GM21447 (cell line): Measurements from ENCODE around the gene AP4M1.

ENCODE experiments used
- ATAC-seq: cut with Tn5 transposase; IDR thresholded peaks from one replicate; pipeline ENCODE4 v1.9.1; 2021; ENCODE audit not compliant: unreplicated experiment

AP4M1 gene

DNA sequence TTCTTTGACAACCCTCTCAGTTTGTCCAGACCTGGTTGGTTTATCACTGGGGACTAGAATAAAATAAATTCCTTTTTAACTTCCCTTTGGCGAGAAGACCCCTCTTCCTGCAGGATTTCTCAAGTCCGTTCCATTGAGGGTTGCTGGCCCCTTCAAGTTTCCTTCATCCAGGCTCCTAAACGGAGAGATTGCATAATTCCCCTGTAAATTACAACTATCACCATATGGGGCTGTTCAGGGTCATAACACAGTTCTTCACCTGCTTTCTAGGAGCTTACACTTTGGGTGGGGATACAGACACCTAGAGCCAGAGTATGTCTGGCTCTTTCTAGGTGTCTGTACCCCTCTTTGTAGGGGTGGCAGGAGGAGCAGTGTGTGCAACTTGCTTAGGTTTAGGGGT, 15.9 kb upstream of the AP4M1 start:
- no peak for ATAC-seq

DNA sequence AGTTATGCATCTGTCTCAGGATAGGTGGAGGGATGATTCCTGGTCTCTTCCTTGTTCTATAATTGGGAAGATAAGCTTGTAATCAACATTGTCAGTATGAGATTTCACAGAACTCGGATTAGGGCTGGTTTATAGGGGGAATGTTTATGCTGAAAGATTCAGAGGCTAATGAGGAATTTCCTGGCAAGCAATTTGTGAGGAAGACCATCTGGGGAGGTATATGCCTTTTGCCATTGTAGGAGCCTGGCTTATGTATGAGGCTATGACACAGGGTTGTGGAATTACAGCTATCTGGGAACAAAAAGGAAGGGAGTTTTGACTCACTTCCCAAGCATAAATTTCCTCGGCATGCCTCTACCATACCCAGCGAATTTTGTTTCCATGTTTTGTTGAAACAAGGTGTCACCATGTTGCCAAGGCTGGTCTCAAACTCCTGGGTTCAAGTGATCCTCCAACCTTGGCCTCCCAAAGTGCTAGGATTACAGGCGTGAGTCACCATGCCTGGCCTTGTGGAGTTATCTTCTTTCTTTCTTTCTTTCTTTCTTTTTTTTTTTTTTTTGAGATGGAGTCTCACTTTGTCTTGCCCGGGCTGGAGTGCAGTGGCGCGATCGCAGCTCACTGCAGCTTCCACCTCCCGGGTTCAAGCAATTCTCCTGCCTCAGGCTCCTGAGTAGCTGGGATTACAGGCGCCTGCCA, 14.2 kb upstream of the AP4M1 start:
- no peak for ATAC-seq

GRCh38 chr7:100088095-100088620, 13.3 kb upstream of the AP4M1 start:
- no peak for ATAC-seq

GRCh38 chr7:100088621-100089457, 12.6 kb upstream of the AP4M1 start, which contains the start of gene COPS6:
Gene COPS6 (plus strand): TSS chr7:100088969. CDS start chr7:100088991, 22 bp downstream.
- peak; percentile 52 for ATAC-seq

GRCh38 chr7:100089458-100090196, 11.8 kb upstream of the AP4M1 start:
- no peak for ATAC-seq

GRCh38 chr7:100090527-100091410, 10.7 kb upstream of the AP4M1 start:
- no peak for ATAC-seq

DNA sequence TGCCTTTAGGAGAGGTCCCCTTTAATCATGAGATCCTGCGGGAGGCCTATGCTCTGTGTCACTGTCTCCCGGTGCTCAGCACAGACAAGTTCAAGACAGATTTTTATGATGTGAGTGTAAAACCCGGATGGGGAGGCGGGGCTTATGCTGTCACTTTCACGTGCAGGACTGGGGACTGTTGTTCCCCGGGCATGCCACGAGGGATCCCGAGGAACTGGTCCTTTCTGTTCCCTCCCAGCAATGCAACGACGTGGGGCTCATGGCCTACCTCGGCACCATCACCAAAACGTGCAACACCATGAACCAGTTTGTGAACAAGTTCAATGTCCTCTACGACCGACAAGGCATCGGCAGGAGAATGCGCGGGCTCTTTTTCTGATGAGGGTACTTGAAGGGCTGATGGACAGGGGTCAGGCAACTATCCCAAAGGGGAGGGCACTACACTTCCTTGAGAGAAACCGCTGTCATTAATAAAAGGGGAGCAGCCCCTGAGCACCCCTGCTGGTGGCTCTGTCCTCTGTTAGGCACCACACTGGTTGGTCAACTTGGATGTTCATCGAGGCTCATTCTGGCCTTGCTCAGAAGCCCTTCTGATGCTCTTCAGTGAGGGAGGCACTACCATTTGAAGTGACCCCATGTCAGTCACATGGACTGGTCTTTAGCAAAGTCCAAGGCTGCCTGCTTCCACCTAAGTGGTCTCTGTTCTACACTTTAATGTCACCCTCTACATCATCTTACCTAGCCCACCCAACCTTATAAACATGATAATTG, 9.8 kb upstream of the AP4M1 start:
- no peak for ATAC-seq

- ATAC-seq = no peak
Measured at GRCh38 chr7:100093054-100093453, 8.4 kb upstream of the AP4M1 start.

GRCh38 chr7:100093498-100093897, 7.9 kb upstream of the AP4M1 start:
- no peak for ATAC-seq

- no peak for ATAC-seq
Measured at GRCh38 chr7:100093925-100094486, 7.4 kb upstream of the AP4M1 start.

GRCh38 chr7:100095289-100095688, 6.2 kb upstream of the AP4M1 start:
- no peak for ATAC-seq

DNA sequence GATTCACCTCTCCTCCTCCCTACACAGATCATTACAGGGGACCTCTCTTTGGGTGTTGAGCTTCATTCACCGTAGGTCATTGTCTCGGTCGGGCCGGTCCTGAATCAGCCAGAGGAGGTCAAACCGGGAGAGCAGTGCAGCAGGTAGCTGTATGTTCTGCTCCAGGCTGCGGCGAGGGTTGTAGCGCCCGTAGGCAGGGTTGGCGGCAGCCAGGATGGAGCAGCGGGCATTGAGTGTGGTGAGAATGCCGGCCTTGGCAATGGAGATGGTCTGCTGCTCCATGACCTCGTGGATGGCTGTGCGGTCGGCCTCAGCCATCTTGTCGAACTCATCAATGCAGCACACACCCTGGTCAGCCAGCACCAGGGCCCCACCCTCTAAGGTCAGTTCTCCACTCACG, 5.7 kb upstream of the AP4M1 start:
- ATAC-seq = no peak

- ATAC-seq = no peak
Measured at GRCh38 chr7:100098913-100099312, 2.5 kb upstream of the AP4M1 start.

DNA sequence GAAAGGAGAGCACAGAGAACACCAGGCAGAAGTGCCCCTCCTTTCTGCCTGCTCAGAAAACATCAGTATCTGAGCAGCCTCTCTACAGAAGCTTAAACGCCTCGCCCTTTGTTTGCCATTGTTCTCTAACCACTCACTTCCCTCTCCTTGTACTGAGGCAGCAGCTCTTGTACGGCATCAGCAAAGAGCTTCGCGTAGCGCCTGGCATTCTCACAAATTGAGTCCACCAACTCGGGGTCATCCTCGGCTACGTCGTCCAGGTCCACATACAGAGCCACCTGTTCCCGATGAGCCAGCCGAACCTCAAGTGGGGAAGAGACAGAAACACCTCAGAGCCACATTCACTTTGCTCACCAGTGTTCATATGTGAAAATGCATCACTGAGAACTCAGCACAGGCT, 2.0 kb upstream of the AP4M1 start:
- ATAC-seq = no peak

GRCh38 chr7:100100420-100101015, 925 bp upstream of the AP4M1 start:
- peak; percentile 67 for ATAC-seq

DNA sequence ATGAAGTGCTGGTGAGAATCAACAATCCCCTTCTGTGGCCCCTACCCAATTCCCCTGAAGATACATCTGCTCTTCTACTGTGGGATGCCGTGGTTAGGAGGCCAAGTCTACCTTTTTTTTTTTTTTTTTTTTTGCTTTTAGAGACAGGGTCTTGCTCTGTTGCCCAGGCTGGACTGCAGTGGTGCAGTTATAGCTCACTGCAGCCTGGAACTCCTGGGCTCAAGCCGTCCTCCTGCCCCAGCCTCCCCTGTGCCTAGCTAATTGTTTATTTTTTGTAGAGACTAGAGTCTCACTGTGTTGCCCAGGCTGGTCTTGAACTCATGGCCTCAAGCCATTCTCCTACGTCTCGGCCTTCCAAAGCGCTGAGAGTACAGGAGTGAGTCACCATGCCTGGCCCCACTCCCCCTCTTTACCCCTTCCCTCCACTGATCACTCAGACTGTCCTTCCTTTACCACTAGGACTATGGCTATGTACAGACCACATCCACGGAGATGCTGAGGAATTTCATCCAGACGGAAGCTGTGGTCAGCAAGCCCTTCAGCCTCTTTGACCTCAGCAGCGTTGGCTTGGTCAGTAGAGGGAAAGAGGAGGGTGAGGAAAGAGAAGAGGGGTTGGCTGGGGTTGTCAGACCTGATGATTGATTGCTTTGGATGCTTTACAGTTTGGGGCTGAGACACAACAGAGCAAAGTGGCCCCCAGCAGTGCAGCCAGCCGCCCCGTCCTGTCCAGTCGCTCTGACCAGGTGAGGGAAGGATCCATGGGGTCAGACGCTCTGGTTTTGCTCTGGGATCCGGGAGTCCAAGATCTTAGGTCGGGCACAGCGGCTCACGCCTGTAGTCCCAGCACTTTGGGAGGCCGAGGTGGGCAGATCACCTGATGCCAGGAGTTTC, 1.8 kb downstream of the AP4M1 start:
- no peak for ATAC-seq

- ATAC-seq = no peak
Measured at GRCh38 chr7:100105534-100105933, 4.1 kb downstream of the AP4M1 start.

- no peak for ATAC-seq
Measured at GRCh38 chr7:100106633-100107032, 5.2 kb downstream of the AP4M1 start.
